SK-N-DZ (cell line): Measurements from ENCODE around the gene BTLA.
"Not testable (repeated sequence)": the region's sequence is repeated elsewhere in the genome, so short reads cannot be mapped to it uniquely, and the experiment has no call there.

ENCODE experiments used
- DNase-seq: peaks from one replicate; pipeline ENCODE4 v3.0.0-alpha.2; 2015; ENCODE audit warnings: low spot score

The BTLA gene

DNA sequence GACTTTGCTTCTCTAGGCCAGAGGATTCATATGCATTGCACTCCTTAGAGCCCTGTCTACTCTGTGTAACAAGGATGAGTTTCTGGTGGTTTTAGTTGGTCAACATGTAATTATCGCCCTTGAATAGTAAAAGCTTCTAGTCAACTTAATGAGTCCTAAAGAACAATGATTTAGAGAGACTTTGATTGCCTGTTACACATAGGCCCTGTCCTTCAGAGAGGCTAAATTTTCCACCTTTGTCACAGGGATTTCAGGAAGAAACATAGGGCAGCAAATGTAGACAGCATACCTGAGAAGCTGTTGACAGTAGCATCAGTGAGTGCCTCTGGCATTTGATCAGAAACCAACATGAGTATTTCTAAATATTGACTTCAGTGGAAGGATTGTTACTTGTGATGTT is 7.1 kb downstream of the BTLA start:
- DNase-seq, result no peak

GRCh38 chr3:112491373-112491772 is 7.9 kb downstream of the BTLA start:
- DNase-seq, result no peak

DNA sequence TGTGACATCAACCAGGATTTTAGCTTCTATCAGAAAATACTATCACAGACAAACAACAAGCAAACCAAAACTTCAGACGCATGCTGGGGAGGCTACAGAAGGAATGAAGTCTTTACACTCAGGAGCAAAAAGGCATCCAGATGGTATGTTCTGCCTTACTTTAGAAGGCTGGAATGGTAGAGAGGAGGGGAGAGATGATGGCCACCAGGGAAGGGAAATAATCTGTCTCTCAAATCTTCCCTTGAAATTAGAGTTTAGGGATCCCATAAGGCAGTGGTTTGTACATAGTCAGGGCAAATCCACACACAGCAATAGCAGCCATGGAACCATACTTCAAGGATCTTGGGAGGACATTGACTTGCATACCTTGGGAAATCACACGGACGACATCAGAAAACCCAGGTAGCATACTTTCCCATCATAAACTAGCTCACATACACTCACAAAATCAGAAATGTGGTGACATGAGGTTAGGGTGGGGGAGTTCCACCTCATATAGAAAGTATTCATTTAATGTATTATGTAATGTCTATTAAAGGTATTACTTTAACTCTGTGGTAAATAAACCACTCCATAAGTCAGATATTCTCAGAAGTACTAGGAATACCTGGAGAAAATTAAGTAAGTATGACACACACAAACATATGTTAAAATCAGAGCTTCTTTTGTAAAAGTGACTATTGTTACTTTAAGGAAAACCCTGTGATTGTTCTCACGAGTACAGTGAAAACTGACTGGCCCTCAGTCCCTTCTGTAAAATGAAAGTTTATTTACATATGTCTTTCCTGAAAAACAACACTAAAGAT is 9.4 kb downstream of the BTLA start:
- DNase-seq, result no peak

- DNase-seq, result no peak
Measured at GRCh38 chr3:112486811-112487505, 12.3 kb downstream of the BTLA start.

GRCh38 chr3:112484352-112484751 is 14.9 kb downstream of the BTLA start:
- no peak for DNase-seq

DNA sequence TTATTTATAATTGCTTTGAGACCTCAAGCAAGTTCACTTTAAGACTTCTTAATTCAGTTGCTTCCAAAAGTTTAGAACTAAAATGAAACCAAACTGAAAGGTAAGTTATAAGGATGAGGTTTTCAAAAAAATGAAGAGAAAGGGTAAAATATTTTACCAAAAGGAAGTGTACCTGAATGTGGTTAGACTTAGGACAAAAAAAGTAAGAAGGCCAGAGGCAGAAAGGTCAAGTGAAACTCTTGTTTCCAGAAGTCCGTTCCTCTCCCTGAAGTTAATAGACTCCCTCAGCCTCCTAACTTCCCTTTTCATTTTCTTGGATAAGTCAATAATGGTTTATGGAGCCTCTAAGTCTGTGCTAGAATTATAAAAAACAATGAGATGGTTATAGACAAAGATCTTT is 16.6 kb downstream of the BTLA start:
- no peak for DNase-seq

GRCh38 chr3:112481302-112481721 is 18.0 kb downstream of the BTLA start:
- DNase-seq, result no peak

DNA sequence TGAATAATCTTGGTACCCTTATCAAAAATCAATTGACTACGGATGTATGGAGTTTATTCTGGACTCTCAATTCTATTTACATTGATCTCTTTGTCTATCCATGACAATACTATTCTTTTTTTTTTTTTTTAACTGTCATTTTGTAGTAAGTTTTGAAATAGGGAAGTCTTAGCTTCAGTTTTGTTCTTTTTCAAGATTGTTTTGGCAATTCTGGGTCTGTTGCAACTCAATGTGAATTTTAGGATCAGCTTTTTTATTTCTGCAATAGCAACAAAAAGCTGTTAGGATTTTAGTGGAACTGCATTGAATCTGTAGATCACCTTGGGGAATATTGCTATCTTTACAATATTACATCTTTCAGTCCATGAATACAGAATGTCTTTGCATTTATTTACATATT is 21.4 kb downstream of the BTLA start:
- no peak for DNase-seq

- no peak for DNase-seq
Measured at GRCh38 chr3:112476346-112476745, 22.9 kb downstream of the BTLA start.

DNA sequence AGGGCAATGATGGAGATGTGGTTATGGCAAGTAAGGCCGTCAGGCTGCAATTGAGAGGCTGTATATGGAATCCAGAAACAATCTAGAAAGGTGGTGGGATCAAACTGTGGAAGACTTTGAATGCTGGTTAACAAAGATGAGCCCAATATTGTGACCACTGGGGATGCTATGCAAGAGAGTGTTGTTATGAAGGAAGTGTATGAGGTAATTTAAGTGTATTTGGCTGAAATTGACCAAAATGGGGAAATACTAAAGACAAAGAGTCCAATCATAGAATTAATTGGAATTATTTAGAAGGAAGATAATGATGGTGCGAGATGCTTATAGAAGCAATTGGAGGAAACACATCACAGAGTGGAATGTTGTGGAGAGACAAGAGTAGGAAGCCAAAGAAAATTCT is 24.5 kb downstream of the BTLA start:
- DNase-seq, result no peak

DNA sequence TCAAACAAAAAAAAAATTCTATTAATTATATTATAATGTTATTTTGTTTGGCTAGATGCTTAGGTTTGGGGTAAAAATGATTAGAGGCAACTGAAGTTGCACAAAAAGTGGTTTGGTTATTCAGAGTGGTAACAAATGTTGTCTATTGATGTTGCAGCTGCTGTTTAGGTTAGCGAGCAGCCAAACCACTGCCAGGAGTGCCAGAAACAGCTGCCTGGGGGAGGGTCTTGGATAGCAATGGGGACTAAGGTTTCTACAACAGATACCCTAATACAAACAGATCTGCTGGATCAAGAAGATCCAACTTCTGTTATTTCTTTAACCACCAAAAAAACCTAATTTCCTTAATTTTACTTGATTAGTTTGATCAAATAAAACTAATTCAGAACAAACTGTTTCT is 26.6 kb downstream of the BTLA start:
- no peak for DNase-seq

DNA sequence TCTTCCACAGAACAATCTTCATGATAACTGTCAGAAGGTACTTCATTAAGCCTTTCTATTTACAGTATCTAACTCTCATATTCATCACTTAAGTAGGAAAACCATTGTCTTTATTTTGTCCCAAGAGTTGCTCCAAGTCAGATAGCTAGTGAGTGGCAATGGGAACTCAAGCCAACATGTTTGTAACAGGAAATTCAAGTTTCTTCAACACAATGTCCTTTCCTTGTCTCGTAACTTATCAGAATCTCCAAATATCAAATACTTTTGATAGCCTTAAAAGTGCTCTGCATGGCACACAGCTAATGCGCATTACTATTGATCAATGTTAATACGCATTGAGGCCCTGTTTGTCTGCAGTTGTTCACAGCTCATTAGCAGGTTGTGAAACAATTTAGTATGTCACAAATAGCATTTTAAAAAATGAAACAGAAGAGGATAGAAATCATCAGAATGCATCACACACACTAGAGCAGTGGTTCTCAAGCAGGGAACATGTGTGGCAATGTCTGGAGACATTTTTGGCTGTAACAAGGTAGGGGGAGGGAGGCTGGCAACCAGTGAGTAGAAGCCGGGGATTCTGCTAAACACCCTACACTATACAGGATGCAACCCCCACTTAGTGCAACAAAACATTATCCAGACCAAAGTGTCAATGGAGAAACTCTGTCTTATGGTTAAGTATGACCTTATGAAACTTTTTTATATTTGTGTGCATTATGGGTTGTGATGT is 27.5 kb downstream of the BTLA start:
- DNase-seq, result no peak

- no peak for DNase-seq
Measured at GRCh38 chr3:112470788-112471187, 28.5 kb downstream of the BTLA start.

- no peak for DNase-seq
Measured at GRCh38 chr3:112469671-112470070, 29.6 kb downstream of the BTLA start.

DNA sequence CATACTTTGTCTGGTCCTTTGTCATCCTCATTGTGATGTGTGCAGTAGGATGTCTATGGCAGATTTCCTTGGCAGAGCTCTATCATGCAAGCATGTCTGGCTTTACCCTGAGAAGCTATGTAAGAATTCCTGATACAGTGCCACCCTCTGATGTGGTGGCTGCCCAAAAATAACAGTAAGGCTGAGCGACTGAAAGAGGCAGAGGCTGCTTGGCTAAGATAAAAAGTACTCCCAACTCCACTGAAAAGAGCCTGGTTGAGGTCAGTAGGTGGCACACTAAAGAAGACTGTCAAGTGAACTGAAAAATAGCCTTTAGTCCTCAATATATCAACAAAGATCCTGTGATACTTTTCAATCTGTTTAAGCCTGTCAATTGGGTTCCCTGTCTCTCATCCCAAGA is 31.7 kb downstream of the BTLA start:
- DNase-seq, result no peak

- DNase-seq, result no peak
Measured at GRCh38 chr3:112466020-112466419, 33.3 kb downstream of the BTLA start.

DNA sequence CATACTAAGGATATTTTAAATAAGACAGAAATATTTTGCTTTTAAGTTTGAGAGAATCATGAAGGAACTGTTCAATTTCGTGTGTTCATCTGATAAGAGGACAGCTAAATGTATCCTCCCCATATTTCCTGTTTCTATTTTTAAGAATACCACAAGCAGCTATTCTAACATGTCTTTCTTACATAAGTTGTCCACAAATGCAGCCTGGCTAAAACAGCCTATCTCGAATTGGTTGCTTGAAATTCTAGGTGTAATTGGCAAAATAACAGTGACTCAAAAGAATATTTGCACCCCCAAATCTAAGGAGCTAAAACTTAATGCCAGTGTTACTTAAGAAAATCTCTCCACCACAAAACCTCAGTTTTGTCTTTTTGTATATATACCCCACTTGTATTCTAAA is 35.0 kb downstream of the BTLA start:
- no peak for DNase-seq

- DNase-seq, result no peak
Measured at GRCh38 chr3:112463250-112463649, 36.0 kb downstream of the BTLA start.

DNA sequence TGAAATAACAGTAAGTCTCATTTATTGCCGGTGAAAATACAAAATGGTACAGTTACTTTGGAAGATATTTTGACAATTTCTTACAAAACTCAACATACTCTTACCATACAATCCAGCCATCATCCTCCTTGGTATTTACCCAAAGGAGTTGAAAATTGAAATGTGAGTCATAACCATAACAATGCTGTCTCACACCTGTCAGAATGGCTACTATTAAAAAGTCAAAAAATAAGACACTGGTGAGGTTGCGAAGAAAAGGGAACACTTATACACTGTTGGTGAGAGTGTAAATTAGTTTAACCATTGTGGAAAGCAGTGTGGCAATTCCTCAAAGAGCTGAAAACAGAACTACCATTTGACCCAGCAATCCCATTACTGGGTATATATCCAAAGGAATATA is 37.5 kb downstream of the BTLA start:
- DNase-seq, result not testable (repeated sequence)

- no peak for DNase-seq
Measured at GRCh38 chr3:112460519-112461195, 38.6 kb downstream of the BTLA start.

DNA sequence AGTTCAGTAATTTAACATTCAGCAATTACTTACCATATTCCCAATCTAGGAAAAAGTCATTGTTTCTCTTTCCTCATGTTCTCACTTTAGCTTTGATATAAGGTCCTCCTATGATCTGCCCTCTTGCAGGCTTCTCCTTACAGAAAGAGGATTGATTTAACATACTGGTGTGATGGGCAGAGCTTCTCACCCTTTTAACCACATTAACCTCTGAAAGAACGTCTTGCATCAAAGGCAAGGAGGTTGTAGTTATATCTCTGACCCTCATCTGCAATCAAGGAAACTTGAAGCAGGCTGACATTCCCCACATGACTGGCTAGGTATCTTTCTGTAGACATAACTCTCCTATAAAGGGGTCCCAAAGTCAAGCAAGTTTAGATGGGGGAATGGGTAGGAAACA is 39.5 kb downstream of the BTLA start:
- no peak for DNase-seq

DNA sequence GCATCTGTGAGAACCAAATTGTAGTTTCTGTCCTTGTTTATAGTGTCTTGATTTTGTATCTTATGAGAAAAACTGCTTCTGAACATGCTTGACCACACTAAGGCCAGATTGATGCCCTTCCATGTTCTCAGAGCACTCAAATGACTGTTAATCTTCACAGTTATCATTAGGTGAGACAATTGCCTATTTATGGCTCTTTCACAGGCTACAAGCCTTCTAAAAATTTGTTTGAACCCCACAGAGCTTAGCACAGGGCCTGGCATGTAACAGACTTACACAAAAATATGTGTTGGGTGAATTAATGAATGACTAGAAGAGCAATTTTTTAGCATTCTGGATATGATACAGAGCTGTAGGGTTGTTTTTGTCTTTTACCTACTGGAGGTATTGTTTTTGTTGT is 43.1 kb downstream of the BTLA start:
- DNase-seq, result no peak
